ENCODE results near the gene OTUD5.

Gene OTUD5

GRCh38 chrX:48961585-48962091 is 4.2 kb upstream of the OTUD5 start:
- TF ChIP-seq EZH2phosphoT487 (IDR thresholded peaks at IDR 0.05; ENCODE audit: low read length) (no peak), CTCF (IDR thresholded peaks at IDR 0.05; ENCODE audit: low read length) (no peak), EZH2 (optimal IDR thresholded peaks at IDR 0.05; ENCODE audit: low read depth, low read length) (no peak)
- H3K79me2 ChIP-seq (ENCODE audit: low read length), result peaks cover 9% of the 10 kb centered on the region
- no peak overlapping the region for H2AFZ ChIP-seq (ENCODE audit: low read length)
- H3K4me1 ChIP-seq (ENCODE audit: low read length), result peaks cover 15% of the 10 kb centered on the region; the same call in 1 of the 2 replicates
- no peaks in the 10 kb centered on the region for H3K9me3 ChIP-seq (replicated peaks; ENCODE audit: insufficient read depth, low read length)
- H3K27me3 ChIP-seq (replicated peaks; ENCODE audit: insufficient read depth, low read length), result no peaks in the 10 kb centered on the region
- H3F3A ChIP-seq (ENCODE audit: insufficient read depth, low read length), result peaks cover 3% of the 10 kb centered on the region
- no peak overlapping the region for H3K9ac ChIP-seq (ENCODE audit: low read length)
- H4K20me1 ChIP-seq (ENCODE audit: insufficient read depth, low read length), result no peaks in the 10 kb centered on the region
- H3K4me3 ChIP-seq (ENCODE audit: low read length), result no peak overlapping the region
- no peak for DNase-seq
- H3K4me2 ChIP-seq (ENCODE audit: low read depth, low read length), result no peak overlapping the region
- H3K27ac ChIP-seq (ENCODE audit: low read length), result no peak overlapping the region
- H3K9me2 ChIP-seq (replicated peaks; ENCODE audit: insufficient read depth, low read length), result no peaks in the 10 kb centered on the region
- no peaks in the 10 kb centered on the region for H3K36me3 ChIP-seq (replicated peaks; ENCODE audit: insufficient read depth, low read length)

- Histone ChIP-seq H3K4me2 (ENCODE audit: low read depth, low read length) (no peak overlapping the region), H3K9me3 (replicated peaks; ENCODE audit: insufficient read depth, low read length) (no peaks in the 10 kb centered on the region), H4K20me1 (ENCODE audit: insufficient read depth, low read length) (no peaks in the 10 kb centered on the region), H3K27ac (ENCODE audit: low read length) (no peak overlapping the region), H3K27me3 (replicated peaks; ENCODE audit: insufficient read depth, low read length) (no peaks in the 10 kb centered on the region), H3K9me2 (replicated peaks; ENCODE audit: insufficient read depth, low read length) (no peaks in the 10 kb centered on the region), H3K4me3 (ENCODE audit: low read length) (no peak overlapping the region), H3K79me2 (ENCODE audit: low read length) (peaks cover 23% of the 10 kb centered on the region), H3F3A (ENCODE audit: insufficient read depth, low read length) (peaks cover 3% of the 10 kb centered on the region), H3K4me1 (ENCODE audit: low read length) (peaks cover 22% of the 10 kb centered on the region; the same call in 1 of the 2 replicates), H2AFZ (ENCODE audit: low read length) (no peak overlapping the region), H3K36me3 (replicated peaks; ENCODE audit: insufficient read depth, low read length) (no peaks in the 10 kb centered on the region), H3K9ac (ENCODE audit: low read length) (no peak overlapping the region)
- no peak for DNase-seq
- TF ChIP-seq CTCF (IDR thresholded peaks at IDR 0.05; ENCODE audit: low read length), result no peak
- TF ChIP-seq EZH2phosphoT487 (IDR thresholded peaks at IDR 0.05; ENCODE audit: low read length), result no peak
- no peak for TF ChIP-seq EZH2 (optimal IDR thresholded peaks at IDR 0.05; ENCODE audit: low read depth, low read length)
These were observed 2.9 kb upstream of the OTUD5 start for GRCh38 chrX:48960291-48960690.

GRCh38 chrX:48958635-48959094 is 1.3 kb upstream of the OTUD5 start:
- Histone ChIP-seq H3K9ac (ENCODE audit: low read length) (peak overlapping the region; percentile 74), H3F3A (ENCODE audit: insufficient read depth, low read length) (peaks cover 3% of the 10 kb centered on the region)

More at GRCh38 chrX:48958635-48959094, 1.3 kb upstream of the OTUD5 start:
- peaks cover 39% of the 10 kb centered on the region for H3K79me2 ChIP-seq (ENCODE audit: low read length)
- peak overlapping the region; percentile 100; the same call in 1 of the 2 replicates for H3K27ac ChIP-seq (ENCODE audit: low read length)
- H3K4me3 ChIP-seq (ENCODE audit: low read length), result peak overlapping the region; percentile 85
- H3K4me2 ChIP-seq (ENCODE audit: low read depth, low read length), result peak overlapping the region; percentile 48
- H3K9me2 ChIP-seq (replicated peaks; ENCODE audit: insufficient read depth, low read length), result no peaks in the 10 kb centered on the region
- no peaks in the 10 kb centered on the region for H3K36me3 ChIP-seq (replicated peaks; ENCODE audit: insufficient read depth, low read length)
- peaks cover 26% of the 10 kb centered on the region for H3K4me1 ChIP-seq (ENCODE audit: low read length)
- H4K20me1 ChIP-seq (ENCODE audit: insufficient read depth, low read length), result no peaks in the 10 kb centered on the region
- no peaks in the 10 kb centered on the region for H3K9me3 ChIP-seq (replicated peaks; ENCODE audit: insufficient read depth, low read length)
- no peak for TF ChIP-seq EZH2 (optimal IDR thresholded peaks at IDR 0.05; ENCODE audit: low read depth, low read length)
- H2AFZ ChIP-seq (ENCODE audit: low read length), result peak overlapping the region; percentile 65; the same call in 1 of the 2 replicates
- DNase-seq, result peak; percentile 17
- no peaks in the 10 kb centered on the region for H3K27me3 ChIP-seq (replicated peaks; ENCODE audit: insufficient read depth, low read length)

All from MM.1S (cell line).